Astrocyte of the cerebellum (primary cell): ENCODE data around the gene SHLD1.
"Not testable (repeated sequence)": the region's sequence is repeated elsewhere in the genome, so short reads cannot be mapped to it uniquely, and the experiment has no call there.

Experiments used
- DNase-seq: peaks from one replicate; pipeline ENCODE4 v3.0.0-alpha.2; 2011; ENCODE audit warnings: low read depth
- H3K4me3 ChIP-seq: 2 replicates; pipeline ENCODE4 v1.5.1; 2011; ENCODE audit warnings: mild to moderate bottlenecking, low read depth, low read length, moderate library complexity
- in situ Hi-C: cut with HindIII; loops from 2 replicates; pipeline ENCODE4 v1.10.0; 2017; ENCODE audit warnings: low sequenced_read_pairs
- TF ChIP-seq, protein P1 (sequence below): IDR thresholded peaks from 2 replicates; pipeline ENCODE4 v1.5.1; 2012; ENCODE audit warnings: low read length, low read depth, moderate library complexity, mild to moderate bottlenecking; ENCODE audit errors: missing control alignments

SHLD1 gene

DNA sequence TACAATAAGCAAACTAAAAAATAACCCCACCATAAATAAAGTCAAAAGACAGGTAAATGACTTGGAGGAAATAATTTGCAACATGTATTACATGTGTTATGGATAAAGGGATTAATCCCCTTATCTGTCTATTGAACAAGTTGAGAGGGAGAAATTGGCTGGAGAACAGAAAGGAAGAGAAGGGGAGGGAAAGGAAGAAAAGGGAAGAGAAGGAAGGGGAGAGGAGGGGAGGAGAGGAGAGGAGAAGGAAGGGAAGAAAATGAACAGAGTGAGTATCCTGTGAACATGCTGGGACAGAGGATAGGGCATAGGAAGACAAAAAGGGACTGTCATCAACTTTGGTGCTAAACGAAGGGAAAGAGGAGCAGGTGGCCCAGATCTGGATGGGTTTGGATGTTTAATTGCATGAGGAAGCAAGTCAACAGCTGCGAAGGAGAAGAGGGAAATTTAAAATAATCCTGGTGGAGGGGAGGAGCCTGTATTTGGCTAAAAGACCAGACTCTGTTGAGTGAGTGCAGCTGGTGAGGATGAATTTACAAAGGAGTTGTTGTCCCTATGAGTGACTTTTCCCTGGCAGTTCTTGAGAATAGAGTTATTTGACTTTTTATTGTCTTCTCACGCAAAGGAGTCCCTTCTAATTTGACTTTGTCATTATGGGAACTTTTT is 14.2 kb upstream of the SHLD1 start:
- in situ Hi-C loops: no loop called here
- no peak for DNase-seq

DNA sequence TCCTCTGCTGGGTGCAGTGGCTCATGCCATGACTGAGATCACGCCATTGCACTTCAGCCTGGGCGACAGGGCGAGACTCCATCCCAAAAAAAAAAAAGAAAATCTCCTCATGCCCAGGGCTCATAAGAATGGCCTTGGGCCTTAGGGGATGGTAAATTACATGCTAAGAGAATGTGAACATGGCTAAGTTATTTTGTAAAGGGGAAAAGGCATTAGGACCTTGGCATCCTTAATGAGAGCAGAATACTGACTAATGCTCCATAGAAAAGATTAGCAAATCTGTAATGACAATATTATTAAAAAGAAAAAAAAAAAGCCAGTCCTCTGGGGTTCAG is 12.6 kb upstream of the SHLD1 start:
- in situ Hi-C loops: no loop called here
- H3K4me3 ChIP-seq: no peak overlapping the region
- DNase-seq: no peak
- TF ChIP-seq, protein P1, sequence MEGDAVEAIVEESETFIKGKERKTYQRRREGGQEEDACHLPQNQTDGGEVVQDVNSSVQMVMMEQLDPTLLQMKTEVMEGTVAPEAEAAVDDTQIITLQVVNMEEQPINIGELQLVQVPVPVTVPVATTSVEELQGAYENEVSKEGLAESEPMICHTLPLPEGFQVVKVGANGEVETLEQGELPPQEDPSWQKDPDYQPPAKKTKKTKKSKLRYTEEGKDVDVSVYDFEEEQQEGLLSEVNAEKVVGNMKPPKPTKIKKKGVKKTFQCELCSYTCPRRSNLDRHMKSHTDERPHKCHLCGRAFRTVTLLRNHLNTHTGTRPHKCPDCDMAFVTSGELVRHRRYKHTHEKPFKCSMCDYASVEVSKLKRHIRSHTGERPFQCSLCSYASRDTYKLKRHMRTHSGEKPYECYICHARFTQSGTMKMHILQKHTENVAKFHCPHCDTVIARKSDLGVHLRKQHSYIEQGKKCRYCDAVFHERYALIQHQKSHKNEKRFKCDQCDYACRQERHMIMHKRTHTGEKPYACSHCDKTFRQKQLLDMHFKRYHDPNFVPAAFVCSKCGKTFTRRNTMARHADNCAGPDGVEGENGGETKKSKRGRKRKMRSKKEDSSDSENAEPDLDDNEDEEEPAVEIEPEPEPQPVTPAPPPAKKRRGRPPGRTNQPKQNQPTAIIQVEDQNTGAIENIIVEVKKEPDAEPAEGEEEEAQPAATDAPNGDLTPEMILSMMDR: no peak

More for the DNA sequence above, 14.2 kb upstream of the SHLD1 start:
- TF ChIP-seq, protein P1: no peak
- H3K4me3 ChIP-seq: no peak overlapping the region

DNA sequence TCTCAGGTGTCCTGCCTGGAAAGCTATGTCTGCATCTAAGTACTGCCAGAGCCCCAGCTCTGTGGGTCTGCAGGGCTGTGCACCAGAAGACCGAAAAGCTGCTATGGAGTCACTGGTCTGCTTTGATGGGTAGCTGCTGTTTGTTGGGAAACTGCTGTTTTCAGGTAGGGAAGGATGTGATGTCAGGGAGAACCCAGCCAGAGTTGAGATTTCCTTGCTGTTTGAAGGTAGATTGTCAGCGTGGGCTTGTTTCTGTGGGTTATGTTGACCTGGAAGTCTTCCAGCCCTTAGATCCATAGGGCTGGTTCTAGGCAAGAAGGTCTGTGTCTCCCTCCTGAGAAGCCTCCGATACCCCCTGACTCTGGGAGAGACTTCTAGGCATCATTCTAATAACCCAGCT is 12.2 kb upstream of the SHLD1 start:
- DNase-seq: no peak
- no peak overlapping the region for H3K4me3 ChIP-seq
- in situ Hi-C loops: no loop called here

DNA sequence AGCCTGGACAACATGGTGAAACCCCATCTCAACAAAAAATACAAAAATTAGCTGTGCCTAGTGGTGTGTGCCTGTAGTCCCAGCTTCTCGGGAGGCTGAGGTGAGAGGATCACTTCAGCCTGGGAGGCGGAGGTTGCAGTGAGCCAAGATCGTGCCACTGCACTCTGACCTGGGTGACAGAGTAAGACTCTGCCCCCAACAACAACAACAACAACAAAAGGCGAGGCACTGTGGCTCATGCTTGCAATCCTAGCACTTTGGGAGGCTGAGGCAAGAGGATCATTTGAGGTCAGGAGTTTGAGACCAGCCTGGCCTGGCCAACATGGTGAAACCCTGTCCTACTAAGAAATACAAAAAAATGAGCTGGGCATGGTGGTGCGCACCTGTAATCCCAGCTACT is 9.6 kb upstream of the SHLD1 start:
- H3K4me3 ChIP-seq, DNase-seq, in situ Hi-C loops: not testable (repeated sequence)

More for the DNA sequence above, 12.2 kb upstream of the SHLD1 start:
- TF ChIP-seq, protein P1: no peak

DNA sequence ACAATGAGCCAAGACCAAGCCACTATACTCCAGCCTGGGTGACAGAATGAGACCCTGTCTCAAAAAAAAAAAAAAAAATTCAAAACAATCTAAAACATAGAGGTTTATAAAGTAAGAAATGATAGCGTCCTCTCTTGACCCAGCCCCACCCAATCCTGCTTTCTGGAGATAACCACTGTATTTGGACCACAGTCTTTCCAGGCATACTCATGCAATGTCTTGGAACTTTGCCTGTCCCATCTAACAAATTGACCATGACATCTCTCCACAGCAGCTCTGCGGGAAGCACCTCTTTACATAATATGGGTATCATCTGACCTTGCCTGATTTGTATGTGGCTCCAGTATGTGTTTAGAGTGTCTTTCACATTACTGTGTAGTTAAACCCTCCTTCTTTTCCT is 9.1 kb upstream of the SHLD1 start:
- peak; percentile 52 for DNase-seq
- in situ Hi-C loops: no loop called here

DNA sequence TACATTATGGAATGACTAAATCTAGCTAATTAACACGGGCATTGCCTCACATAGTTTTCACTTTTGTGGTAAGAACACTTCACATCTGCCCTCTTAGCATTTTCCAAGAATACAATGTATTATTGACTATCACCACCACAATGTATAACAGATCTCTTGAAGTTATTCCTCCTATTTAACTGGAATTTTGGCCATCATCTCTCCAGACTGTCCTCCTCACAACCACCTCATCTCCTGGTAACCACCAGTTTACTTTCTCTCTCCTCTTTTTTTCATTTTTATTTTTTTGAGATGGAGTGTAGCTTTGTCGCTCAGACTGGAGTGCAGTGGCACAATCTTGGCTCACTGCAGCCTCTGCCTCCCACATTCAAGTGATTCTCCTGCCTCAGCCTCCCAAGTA is 8.2 kb upstream of the SHLD1 start:
- TF ChIP-seq, protein P1: no peak
- no peak for DNase-seq
- H3K4me3 ChIP-seq: no peak overlapping the region
- in situ Hi-C loops: no loop called here

More for the DNA sequence above, 9.1 kb upstream of the SHLD1 start:
- TF ChIP-seq, protein P1: no peak
- H3K4me3 ChIP-seq: no peak overlapping the region

DNA sequence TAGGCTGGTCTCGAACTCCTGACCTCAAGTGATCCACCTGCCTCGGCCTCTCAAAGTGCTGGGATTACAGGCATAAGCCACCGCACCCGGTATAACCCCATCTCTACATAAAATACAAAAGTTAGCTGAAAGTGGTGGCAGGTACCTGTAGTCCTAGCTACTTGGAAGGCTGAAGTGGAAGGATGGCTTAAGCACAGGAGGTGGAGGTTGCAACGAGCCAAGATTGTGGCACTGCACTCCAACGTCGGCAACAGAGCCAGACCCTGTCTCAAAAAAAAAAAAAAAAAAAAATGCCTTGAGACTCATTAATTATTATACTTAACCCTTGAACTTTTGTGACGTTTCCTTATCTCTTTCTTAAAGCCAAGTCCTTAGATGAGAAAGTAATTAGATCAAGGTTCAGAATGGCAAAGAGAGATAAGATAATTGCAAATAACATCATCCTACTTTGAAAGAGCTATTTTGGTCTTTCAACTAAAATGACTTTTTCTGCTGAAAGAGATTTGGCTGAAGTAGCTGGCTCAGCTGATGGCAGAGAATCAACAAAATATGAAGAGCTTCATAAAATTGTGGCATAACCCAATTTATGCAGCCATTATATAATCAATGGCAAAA is 4.7 kb upstream of the SHLD1 start:
- DNase-seq: no peak
- in situ Hi-C loops: no loop called here
- no peak overlapping the region for H3K4me3 ChIP-seq
- TF ChIP-seq, protein P1: no peak
